Coronary artery (tissue), 2 donors: ENCODE data around the gene SNN.

Source experiments
- DNase-seq: peaks from one replicate; pipeline ENCODE4 v3.0.0-alpha.2; 2017; ENCODE audit warnings: low spot score
- H3K27ac ChIP-seq, 2 donors: fragments of 200-600 bp; sonication (generic); one replicate each; pipeline ENCODE4 v1.5.1; 2016 to 2019
- H3K4me3 ChIP-seq: fragments of 200-600 bp; sonication (generic); 2 replicates; pipeline ENCODE4 v1.5.1; 2016; ENCODE audit warnings: mild to moderate bottlenecking, moderate library complexity
- TF ChIP-seq, protein P1 (sequence below): fragments of 200-600 bp; sonication (generic); IDR thresholded peaks from one replicate; pipeline ENCODE4 v1.5.1; 2019; ENCODE audit warnings: antibody characterized with exemption

The SNN gene

DNA sequence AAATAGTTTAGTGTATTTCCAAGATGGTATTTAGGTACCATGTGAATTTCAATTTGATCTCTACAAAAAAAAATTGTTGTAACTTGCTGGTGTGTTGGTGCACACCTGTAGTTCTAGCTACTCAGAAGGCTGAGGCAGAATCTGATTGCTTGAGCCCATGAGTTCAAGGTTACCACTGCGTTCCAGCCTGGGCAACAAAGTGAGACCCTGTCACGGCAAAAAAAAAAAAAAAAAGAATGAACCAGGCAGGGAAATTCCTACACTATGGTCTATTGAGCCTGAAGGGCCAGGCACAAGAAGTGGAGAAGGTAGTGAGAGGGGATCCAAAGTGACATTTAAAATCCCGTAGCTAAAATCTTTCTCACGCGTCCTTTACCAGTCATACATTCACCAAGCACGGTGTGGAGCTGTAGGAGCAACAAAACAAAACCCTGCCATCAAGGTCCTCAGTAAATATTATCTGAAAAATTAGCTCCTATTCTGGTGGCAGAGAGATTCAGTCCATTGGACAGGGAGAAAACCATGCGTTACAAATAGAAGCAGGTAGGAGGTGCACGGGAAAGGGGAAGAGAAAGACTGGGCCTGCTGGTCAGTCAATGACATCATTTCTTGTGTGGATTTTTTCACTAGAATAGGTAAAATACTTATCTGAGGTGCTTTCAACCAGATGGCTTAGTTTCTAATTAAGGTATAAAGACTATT, 47.1 kb downstream of the SNN start:
- H3K27ac ChIP-seq, result no peak overlapping the region
- TF ChIP-seq, protein P1, sequence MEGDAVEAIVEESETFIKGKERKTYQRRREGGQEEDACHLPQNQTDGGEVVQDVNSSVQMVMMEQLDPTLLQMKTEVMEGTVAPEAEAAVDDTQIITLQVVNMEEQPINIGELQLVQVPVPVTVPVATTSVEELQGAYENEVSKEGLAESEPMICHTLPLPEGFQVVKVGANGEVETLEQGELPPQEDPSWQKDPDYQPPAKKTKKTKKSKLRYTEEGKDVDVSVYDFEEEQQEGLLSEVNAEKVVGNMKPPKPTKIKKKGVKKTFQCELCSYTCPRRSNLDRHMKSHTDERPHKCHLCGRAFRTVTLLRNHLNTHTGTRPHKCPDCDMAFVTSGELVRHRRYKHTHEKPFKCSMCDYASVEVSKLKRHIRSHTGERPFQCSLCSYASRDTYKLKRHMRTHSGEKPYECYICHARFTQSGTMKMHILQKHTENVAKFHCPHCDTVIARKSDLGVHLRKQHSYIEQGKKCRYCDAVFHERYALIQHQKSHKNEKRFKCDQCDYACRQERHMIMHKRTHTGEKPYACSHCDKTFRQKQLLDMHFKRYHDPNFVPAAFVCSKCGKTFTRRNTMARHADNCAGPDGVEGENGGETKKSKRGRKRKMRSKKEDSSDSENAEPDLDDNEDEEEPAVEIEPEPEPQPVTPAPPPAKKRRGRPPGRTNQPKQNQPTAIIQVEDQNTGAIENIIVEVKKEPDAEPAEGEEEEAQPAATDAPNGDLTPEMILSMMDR, result no peak
- H3K4me3 ChIP-seq, result no peak overlapping the region
- no peak for DNase-seq

DNA sequence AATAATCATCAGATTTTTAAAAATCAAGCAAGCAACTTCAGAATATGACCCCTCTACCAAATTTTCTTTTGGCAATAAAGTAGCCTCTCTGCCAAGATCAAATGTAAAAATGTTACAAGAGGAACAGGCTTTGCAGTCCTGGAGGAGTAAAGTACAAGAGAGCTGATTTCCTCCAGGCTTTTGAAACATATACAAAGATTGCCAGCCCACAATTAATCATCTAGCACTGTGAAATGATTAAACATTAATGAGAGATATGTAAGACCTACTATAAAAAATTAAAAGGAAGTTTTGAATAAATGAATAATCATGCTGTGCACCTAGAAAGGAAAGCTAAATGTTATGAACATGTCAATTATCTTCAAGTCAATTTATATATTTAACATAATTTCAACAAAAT, 48.1 kb downstream of the SNN start:
- H3K4me3 ChIP-seq, result no peak overlapping the region
- TF ChIP-seq, protein P1, result no peak
- no peak overlapping the region for H3K27ac ChIP-seq
- no peak for DNase-seq

DNA sequence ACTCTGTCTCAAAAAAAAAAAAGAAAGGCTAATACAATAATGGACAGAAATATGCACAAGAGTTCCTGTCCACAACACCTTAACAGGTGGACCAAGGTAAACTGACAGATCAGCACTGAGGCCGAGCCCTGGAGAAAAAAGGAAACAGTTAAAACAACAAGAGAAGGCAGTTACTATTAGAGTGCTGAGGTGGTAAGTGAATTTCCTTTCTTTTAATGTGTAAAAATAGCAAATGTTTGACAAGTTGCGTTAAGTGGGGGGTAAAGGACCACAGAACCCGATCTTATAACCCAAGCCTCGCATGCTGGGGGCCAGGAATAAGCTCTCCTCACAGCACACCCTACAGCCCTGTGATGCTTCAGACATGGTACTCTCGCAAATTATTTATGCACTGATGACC, 49.6 kb downstream of the SNN start:
- H3K4me3 ChIP-seq, result no peak overlapping the region
- H3K27ac ChIP-seq, result no peak overlapping the region
- TF ChIP-seq, protein P1, result no peak
- DNase-seq, result no peak

DNA sequence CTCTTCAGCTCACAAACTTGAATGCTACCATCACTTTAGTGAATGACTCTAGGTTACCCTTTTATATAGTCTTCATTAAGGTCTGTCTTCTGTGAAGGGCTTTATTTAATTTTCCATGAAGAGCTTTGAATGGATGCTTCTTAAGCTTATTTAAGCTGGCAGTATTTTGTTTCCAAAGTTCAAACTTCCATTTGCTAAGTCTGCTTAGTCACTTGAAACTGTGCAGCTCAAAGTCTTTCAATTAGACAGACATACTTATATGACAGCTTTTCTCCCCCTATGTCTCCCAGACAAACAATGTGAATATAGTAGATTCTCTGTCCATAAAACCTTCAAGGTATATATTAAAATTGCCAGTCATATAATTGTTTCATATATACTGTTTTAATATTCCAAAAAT, 50.9 kb downstream of the SNN start:
- H3K27ac ChIP-seq, result no peak overlapping the region
- no peak for DNase-seq
- no peak overlapping the region for H3K4me3 ChIP-seq
- TF ChIP-seq, protein P1, result no peak

DNA sequence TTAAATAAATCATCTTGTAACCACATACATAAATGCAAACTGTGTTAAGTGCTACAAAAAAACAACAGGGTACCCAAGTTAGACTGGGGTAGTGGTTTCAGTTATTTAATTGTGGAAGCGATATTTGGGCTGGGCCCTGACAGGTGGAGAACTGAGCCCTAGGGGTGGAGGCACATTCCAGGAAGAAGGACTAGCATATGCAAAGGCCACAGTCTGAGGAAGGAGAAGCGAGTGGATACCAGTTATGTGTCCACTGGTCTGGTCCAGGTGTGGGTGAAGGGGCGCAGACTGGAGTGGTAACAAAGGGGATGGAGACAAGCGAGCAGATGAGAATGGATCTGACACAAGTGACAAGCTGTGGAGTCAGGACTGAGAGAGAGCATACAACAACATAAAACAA, 51.5 kb downstream of the SNN start:
- Histone ChIP-seq H3K27ac (no peak overlapping the region), H3K4me3 (no peak overlapping the region)
- DNase-seq, result no peak
- TF ChIP-seq, protein P1, result no peak

DNA sequence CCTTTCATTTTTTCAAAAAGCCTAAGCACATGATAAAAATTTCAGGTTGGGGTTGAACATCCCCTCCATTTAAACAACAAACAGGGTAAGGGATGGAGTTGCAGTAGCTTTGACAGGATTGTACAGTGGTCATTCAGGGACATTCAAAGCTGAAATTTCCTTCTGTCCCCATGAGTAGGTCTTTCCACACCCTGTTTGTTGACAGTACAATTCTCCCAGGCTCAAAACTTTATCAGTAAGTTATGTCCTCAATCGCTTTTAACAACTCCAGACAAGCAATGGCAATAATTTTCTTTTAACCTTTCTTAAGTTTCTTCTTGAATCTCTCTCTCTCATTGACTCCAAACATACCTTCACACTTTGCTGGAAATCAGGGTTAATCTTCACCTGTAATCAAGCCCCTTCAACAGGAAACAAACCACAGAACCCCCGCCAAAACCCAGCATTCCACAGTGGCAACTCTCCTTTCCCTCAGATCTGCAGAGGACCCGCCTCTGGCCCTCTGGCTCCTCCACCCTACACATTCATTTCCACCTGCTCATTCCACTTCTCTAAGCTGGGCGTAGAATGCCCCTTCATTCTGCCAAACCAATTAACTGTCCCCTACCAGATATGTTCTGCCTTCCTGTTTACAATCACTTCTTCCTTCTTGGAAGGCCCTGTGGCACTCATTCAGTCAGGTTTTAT, 53.7 kb downstream of the SNN start:
- no peak overlapping the region for H3K4me3 ChIP-seq
- TF ChIP-seq, protein P1, result no peak
- no peak for DNase-seq
- H3K27ac ChIP-seq, result no peak overlapping the region

DNA sequence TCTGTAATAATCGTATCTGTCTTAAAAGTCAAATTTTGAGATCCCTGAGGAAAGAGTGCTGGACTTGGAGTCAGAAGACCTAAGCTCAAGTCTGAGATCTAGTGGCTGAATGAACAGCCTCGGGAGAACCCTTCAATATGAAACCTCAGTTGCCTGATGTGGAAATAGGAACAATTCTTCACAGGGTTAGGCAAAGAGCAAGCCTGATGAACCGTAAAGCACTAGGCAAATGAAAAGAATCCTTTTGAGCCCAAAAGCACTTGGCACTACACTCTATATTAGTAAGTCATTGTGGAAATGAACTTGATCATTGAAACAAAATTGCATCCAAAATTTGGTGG, 54.2 kb downstream of the SNN start:
- no peak for DNase-seq
- H3K27ac ChIP-seq, result no peak overlapping the region
- TF ChIP-seq, protein P1, result no peak

More for the DNA sequence above, 54.2 kb downstream of the SNN start:
- no peak overlapping the region for H3K4me3 ChIP-seq
